Small intestine (tissue), 7 donors: ENCODE data around the gene SLC2A8. TPM values are rescaled to one million over a fixed set of nuclear protein-coding genes. Genes with fewer than 3 reads are reported as not detected.

Source experiments
- DNase-seq, 2 donors: peaks; one replicate each; pipeline versions ENCODE4 v3.0.0 to v3.0.0-alpha.2; 2013
- FAIRE-seq: peaks from 2 replicates; lab custom pipeline; 2012; peaks lifted over from hg19 to GRCh38; lab: Jason Lieb, UNC
- H3K27ac ChIP-seq, 3 donors: one replicate each; pipeline ENCODE4 v1.5.1; 2013; ENCODE audit warnings: low read length in 2 of 3, mild to moderate bottlenecking in 2 of 3, control low read depth in 1 of 3, inconsistent platforms in 1 of 3, low read depth in 1 of 3, moderate library complexity in 1 of 3
- H3K27me3 ChIP-seq, 3 donors: one replicate each; pipeline ENCODE4 v1.6.1; 2013; ENCODE audit warnings: low read length in 3 of 3, inconsistent platforms in 1 of 3; ENCODE audit not compliant: control insufficient read depth in 3 of 3, insufficient read depth in 3 of 3
- H3K36me3 ChIP-seq, 3 donors: one replicate each; pipeline ENCODE4 v1.6.1; 2013; ENCODE audit warnings: low read length in 3 of 3, inconsistent platforms in 1 of 3, low read depth in 1 of 3, mild to moderate bottlenecking in 1 of 3, moderate library complexity in 1 of 3; ENCODE audit not compliant: control insufficient read depth in 3 of 3, insufficient read depth in 2 of 3
- H3K4me1 ChIP-seq, 3 donors: one replicate each; pipeline ENCODE4 v1.6.1; 2013; ENCODE audit warnings: low read length in 2 of 3, inconsistent platforms in 1 of 3, low read depth in 1 of 3, mild to moderate bottlenecking in 1 of 3, moderate library complexity in 1 of 3; ENCODE audit not compliant: control insufficient read depth in 3 of 3, insufficient read depth in 2 of 3
- H3K4me3 ChIP-seq, 3 donors: one replicate each; pipeline ENCODE4 v1.5.1; 2013; ENCODE audit warnings: low read length in 3 of 3, control low read depth in 1 of 3, inconsistent platforms in 1 of 3, low read depth in 1 of 3, mild to moderate bottlenecking in 1 of 3, moderate library complexity in 1 of 3
- H3K9me3 ChIP-seq, 2 donors: one replicate each; pipeline ENCODE4 v1.6.1; 2013; ENCODE audit warnings: low read depth in 1 of 2, low read length in 1 of 2; ENCODE audit not compliant: control insufficient read depth in 2 of 2, insufficient read depth in 1 of 2
- WGBS, 3 donors: extraction: QIAGEN DNeasy Blood & Tissue Kit; methylation state at CpG; one replicate each; pipeline ENCODE4 v1.1.7; 2013; 5-methylcytosine and 5-hydroxymethylcytosine counted together
- polyA plus RNA-seq, 4 donors: library from polyadenylated mRNA; stranded (reverse) in 3 of 4; unstranded in 1 of 4; fragments of 200-250 nt in 3 of 4; fragments of 120-200 nt in 1 of 4; gene quantifications; one replicate each; pipeline versions ENCODE4 v1.2.1 to v1.2.3, GENCODE V29; 2013
- donor health status: healthy with polysubstance abuse.
- donor health status: control.
- donor health status: control.
- donor health status: Bipolar disorder and iron deficiency.
- donor health status: healthy.

SLC2A8 gene
- polyA plus RNA-seq, 4 donors: 17.2 to 62.1 (median 20.7) TPM

DNA sequence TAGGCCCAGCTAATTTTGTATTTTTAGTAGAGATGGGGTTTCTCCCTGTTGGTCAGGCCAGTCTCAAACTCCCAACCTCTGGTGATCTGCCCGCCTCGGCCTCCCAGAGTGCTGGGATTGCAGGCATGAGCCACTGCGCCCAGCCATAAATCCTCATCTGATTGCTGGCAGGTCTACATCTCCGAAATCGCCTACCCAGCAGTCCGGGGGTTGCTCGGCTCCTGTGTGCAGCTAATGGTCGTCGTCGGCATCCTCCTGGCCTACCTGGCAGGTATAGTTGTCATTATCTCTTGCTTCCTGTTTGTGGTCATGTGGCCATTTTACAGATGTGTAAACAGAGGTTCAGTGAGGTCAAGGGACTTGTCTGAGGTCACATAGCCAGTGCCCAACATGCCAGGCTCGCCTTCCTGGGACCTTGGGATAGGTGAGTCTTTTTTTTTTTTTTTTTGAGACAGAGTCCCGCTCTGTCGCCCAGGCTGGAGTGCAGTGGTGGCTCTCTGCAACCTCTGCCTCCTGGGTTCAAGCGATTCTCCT lies 2.8 kb downstream of the SLC2A8 start:
- no peak overlapping the region for H3K4me3 ChIP-seq
- WGBS, 3 donors: 94 to 95% (median 95%) methylated on average over 14 of the region's 14 CpGs
- no peak for FAIRE-seq
- peaks cover 0 to 38% (median 0%) of the 10 kb centered on the region in 3 donors for H3K4me1 ChIP-seq
- H3K27me3 ChIP-seq: no peaks in the 10 kb centered on the region
- H3K9me3 ChIP-seq: no peaks in the 10 kb centered on the region
- peaks cover 3 to 65% (median 7%) of the 10 kb centered on the region in 3 donors for H3K36me3 ChIP-seq
- H3K27ac ChIP-seq: no peak overlapping the region
- DNase-seq: no peak

- DNase-seq (no peak), FAIRE-seq (no peak)
- Histone ChIP-seq H3K27ac (no peak overlapping the region), H3K36me3 (peaks cover 3 to 92% (median 7%) of the 10 kb centered on the region in 3 donors), H3K27me3 (no peaks in the 10 kb centered on the region), H3K9me3 (no peaks in the 10 kb centered on the region), H3K4me1 (peaks cover 0 to 31% (median 0%) of the 10 kb centered on the region in 3 donors), H3K4me3 (no peak overlapping the region)
- WGBS, 3 donors: 83 to 84% (median 83%) methylated on average over 18 of the region's 18 CpGs
Observed at GRCh38 chr9:127402401-127403090, 5.6 kb downstream of the SLC2A8 start.

DNA sequence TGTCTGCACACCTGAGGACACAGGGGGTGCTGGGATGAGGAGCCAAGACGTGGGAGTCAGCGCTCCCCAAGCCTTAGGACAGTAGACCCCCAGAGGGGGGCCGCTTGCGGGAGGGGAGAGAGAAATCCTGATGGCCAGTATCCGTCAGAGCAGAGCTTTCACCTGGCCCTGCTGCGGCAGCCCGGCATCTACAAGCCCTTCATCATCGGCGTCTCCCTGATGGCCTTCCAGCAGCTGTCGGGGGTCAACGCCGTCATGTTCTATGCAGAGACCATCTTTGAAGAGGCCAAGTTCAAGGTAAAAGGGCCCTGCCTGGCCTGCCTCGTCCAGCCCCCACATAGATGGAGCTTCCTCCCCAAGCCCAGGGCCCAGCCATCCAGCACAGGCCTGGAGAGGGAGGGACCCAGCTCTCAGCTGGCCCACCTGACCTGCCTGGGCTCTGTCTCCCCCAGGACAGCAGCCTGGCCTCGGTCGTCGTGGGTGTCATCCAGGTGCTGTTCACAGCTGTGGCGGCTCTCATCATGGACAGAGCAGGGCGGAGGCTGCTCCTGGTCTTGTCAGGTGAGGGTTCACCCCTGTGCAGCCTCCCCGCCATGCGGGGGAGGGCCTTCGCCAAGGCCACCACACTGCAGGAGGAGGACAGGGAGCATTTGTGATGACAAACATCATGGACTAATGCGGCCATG lies 6.7 kb downstream of the SLC2A8 start:
- no peak overlapping the region for H3K4me3 ChIP-seq
- no peak for DNase-seq
- WGBS, 3 donors: 90 to 93% (median 93%) methylated on average over 17 to 21 of the region's 22 CpGs
- FAIRE-seq: no peak
- peaks cover 3 to 95% (median 7%) of the 10 kb centered on the region in 3 donors for H3K36me3 ChIP-seq
- no peak overlapping the region for H3K27ac ChIP-seq
- H3K9me3 ChIP-seq: no peaks in the 10 kb centered on the region
- H3K27me3 ChIP-seq: no peaks in the 10 kb centered on the region
- H3K4me1 ChIP-seq: peaks cover 0 to 28% (median 0%) of the 10 kb centered on the region in 3 donors

DNA sequence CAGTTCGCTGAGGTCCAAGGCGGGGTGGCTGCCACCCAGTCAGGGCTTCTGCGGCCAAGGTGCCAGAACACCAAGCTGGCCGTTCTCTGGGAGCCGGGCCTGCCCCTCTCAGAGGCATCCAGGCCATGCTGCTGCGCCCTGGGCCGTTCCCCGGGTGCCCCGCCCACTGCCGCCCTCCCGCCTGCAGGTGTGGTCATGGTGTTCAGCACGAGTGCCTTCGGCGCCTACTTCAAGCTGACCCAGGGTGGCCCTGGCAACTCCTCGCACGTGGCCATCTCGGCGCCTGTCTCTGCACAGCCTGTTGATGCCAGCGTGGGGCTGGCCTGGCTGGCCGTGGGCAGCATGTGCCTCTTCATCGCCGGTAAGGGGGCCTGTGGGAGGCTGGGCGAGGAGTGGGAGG lies 7.7 kb downstream of the SLC2A8 start:
- FAIRE-seq: no peak
- H3K27me3 ChIP-seq: no peaks in the 10 kb centered on the region
- H3K4me3 ChIP-seq: no peak overlapping the region
- H3K4me1 ChIP-seq: peaks cover 0 to 22% (median 0%) of the 10 kb centered on the region in 3 donors
- 89 to 94% (median 91%) methylated on average over 16 to 23 of the region's 23 CpGs for WGBS, 3 donors
- H3K36me3 ChIP-seq: peaks cover 3 to 86% (median 7%) of the 10 kb centered on the region in 3 donors
- H3K27ac ChIP-seq: no peak overlapping the region
- no peaks in the 10 kb centered on the region for H3K9me3 ChIP-seq
- no peak for DNase-seq

- FAIRE-seq: no peak
- no peaks in the 10 kb centered on the region for H3K27me3 ChIP-seq
- 88 to 93% (median 92%) methylated on average over 20 of the region's 20 CpGs for WGBS, 3 donors
- H3K4me1 ChIP-seq: peaks cover 0 to 18% (median 0%) of the 10 kb centered on the region in 3 donors
- no peaks in the 10 kb centered on the region for H3K9me3 ChIP-seq
- no peak for DNase-seq
- no peak overlapping the region for H3K27ac ChIP-seq
- H3K4me3 ChIP-seq: no peak overlapping the region
- peaks cover 3 to 81% (median 7%) of the 10 kb centered on the region in 3 donors for H3K36me3 ChIP-seq
Observed at GRCh38 chr9:127405344-127406125, 8.6 kb downstream of the SLC2A8 start.

DNA sequence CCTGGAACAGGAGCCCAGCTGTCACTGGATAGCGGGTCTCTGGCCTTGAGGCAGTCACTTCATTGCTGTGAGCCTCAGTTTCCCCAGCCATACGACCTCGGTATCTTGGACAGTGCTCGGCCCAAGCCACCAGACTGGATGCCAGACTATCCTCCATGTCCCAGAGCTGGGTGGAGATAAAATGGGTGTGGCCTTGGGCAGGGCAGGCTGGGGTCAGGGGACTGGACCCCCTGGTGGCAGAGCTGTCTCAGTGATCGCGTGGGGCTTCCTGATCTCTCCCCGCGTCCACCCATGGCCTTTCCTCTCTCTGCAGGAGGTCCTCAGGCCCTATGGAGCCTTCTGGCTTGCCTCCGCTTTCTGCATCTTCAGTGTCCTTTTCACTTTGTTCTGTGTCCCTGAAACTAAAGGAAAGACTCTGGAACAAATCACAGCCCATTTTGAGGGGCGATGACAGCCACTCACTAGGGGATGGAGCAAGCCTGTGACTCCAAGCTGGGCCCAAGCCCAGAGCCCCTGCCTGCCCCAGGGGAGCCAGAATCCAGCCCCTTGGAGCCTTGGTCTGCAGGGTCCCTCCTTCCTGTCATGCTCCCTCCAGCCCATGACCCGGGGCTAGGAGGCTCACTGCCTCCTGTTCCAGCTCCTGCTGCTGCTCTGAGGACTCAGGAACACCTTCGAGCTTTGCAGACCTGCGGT lies 10.0 kb downstream of the SLC2A8 start:
- FAIRE-seq (no peak), DNase-seq (no peak)
- Histone ChIP-seq H3K4me1 (peaks cover 0 to 22% (median 0%) of the 10 kb centered on the region in 3 donors), H3K36me3 (peaks cover 3 to 74% (median 7%) of the 10 kb centered on the region in 3 donors), H3K27ac (no peak overlapping the region), H3K27me3 (no peaks in the 10 kb centered on the region), H3K4me3 (no peak overlapping the region), H3K9me3 (no peaks in the 10 kb centered on the region)
- 80 to 86% (median 86%) methylated on average over 13 of the region's 13 CpGs for WGBS, 3 donors

- no peak overlapping the region for H3K4me3 ChIP-seq
- no peaks in the 10 kb centered on the region for H3K27me3 ChIP-seq
- H3K4me1 ChIP-seq: peaks cover 0 to 23% (median 0%) of the 10 kb centered on the region in 3 donors
- peaks cover 0 to 69% (median 7%) of the 10 kb centered on the region in 3 donors for H3K36me3 ChIP-seq
- no peak for FAIRE-seq
- no peak overlapping the region for H3K27ac ChIP-seq
- no peaks in the 10 kb centered on the region for H3K9me3 ChIP-seq
- WGBS, 3 donors: 84 to 87% (median 85%) methylated on average over 6 of the region's 6 CpGs
- no peak for DNase-seq
Observed at GRCh38 chr9:127407492-127407843, 10.5 kb downstream of the SLC2A8 start.
